NCI-H128 (cell line): ENCODE measurements around the gene NEURL2.

Experiments used
- DNase-seq: peaks from one replicate; lab custom pipeline; 2025; ENCODE audit not compliant: unreplicated experiment; lab: John Stamatoyannopoulos, UW

The NEURL2 gene

GRCh38 chr20:45848421-45848820 lies 42.6 kb downstream of the NEURL2 start:
- no peak for DNase-seq

- no peak for DNase-seq
Measured at GRCh38 chr20:45845452-45845851, 45.6 kb downstream of the NEURL2 start.

GRCh38 chr20:45843506-45843905 lies 47.5 kb downstream of the NEURL2 start:
- DNase-seq: no peak

- DNase-seq: no peak
Measured at GRCh38 chr20:45842169-45842812, 48.7 kb downstream of the NEURL2 start.

- no peak for DNase-seq
Measured at GRCh38 chr20:45841407-45842129, 49.4 kb downstream of the NEURL2 start.

- DNase-seq: no peak
Measured at GRCh38 chr20:45840700-45841198, 50.3 kb downstream of the NEURL2 start.
